ENCODE measurements around the gene TMEM163.

GRCh38 chr2:134625311-134625710 is 93.5 kb downstream of the TMEM163 start:
- TF ChIP-seq CTCF (IDR thresholded peaks at IDR 0.05), result no peak
- no peak for TF ChIP-seq POLR2A (IDR thresholded peaks at IDR 0.05)

All from thyroid gland (tissue), 4 donors.